HFFc6 (cell line): ENCODE measurements around the gene NARS2. TPM values are rescaled to one million over a fixed set of nuclear protein-coding genes. Genes with fewer than 3 reads are reported as not detected.
"Not testable (repeated sequence)": the region's sequence is repeated elsewhere in the genome, so short reads cannot be mapped to it uniquely, and the experiment has no call there.

Experiments
- DNase-seq: peaks from one replicate; pipeline ENCODE4 v3.0.0-alpha.2; 2018
- H3K27ac Mint-ChIP-seq: 2 replicates; pipeline ENCODE4 v1.8.0; 2020; ENCODE audit warnings: mild to moderate bottlenecking, mixed read lengths
- H3K27me3 Mint-ChIP-seq: 2 replicates; pipeline ENCODE4 v1.8.0; 2021; ENCODE audit warnings: mild to moderate bottlenecking, moderate library complexity, mixed read lengths; ENCODE audit not compliant: insufficient read depth
- H3K36me3 Mint-ChIP-seq: 2 replicates; pipeline ENCODE4 v1.8.0; 2021; ENCODE audit warnings: low read depth, mixed read lengths
- H3K4me1 Mint-ChIP-seq: 2 replicates; pipeline ENCODE4 v1.8.0; 2020; ENCODE audit warnings: low read depth, mixed read lengths
- H3K4me3 Mint-ChIP-seq: 2 replicates; pipeline ENCODE4 v1.8.0; 2020; ENCODE audit warnings: mild to moderate bottlenecking, moderate library complexity, mixed read lengths
- H3K9me3 Mint-ChIP-seq: 2 replicates; pipeline ENCODE4 v1.8.0; 2020; ENCODE audit warnings: mild to moderate bottlenecking, mixed read lengths
- CTCF ChIP-seq: fragments of 200-600 bp; sonication (generic); IDR thresholded peaks from 2 replicates; pipeline ENCODE4 v1.5.0; 2021; ENCODE audit warnings: antibody characterized with exemption, mild to moderate bottlenecking
- total RNA-seq, 6 experiments: library from RNA; stranded (reverse); fragmentation: NEBNext Ultra II Directional; extraction: Animal tissue kit (Norgen Biotek cat#: 25700); gene quantifications; 2 replicates in 1 of 6; 3 replicates in 5 of 6; pipeline ENCODE4 v1.2.3, GENCODE V29; 2021

The NARS2 gene
- total RNA-seq, 6 experiments from 2014 or later, result 8.7 to 11.6 (median 10.3) TPM

GRCh38 chr11:78573271-78573670 is 1.4 kb downstream of the NARS2 start:
- DNase-seq, result no peak
- Mint-ChIP-seq H3K9me3 (no peaks in the 10 kb centered on the region), H3K4me3 (peak overlapping the region; percentile 99), H3K27ac (peak overlapping the region; percentile 29; the same call in 1 of the 2 replicates), H3K36me3 (peaks cover 6% of the 10 kb centered on the region), H3K27me3 (0 out of 2 replicates have a peak, but pooled peaks cover 1% of the 10 kb centered on the region), H3K4me1 (peaks cover 34% of the 10 kb centered on the region)
- TF ChIP-seq CTCF, result no peak

- Mint-ChIP-seq H3K4me3 (no peak overlapping the region), H3K27me3 (0 out of 2 replicates have a peak, but pooled peaks cover 1% of the 10 kb centered on the region), H3K4me1 (peaks cover 43% of the 10 kb centered on the region), H3K36me3 (peaks cover 6% of the 10 kb centered on the region), H3K9me3 (no peaks in the 10 kb centered on the region), H3K27ac (no peak overlapping the region)
- no peak for TF ChIP-seq CTCF
- no peak for DNase-seq
These were observed 2.3 kb downstream of the NARS2 start for GRCh38 chr11:78572394-78572793.

- H3K9me3 Mint-ChIP-seq, result no peaks in the 10 kb centered on the region
- 0 out of 2 replicates have a peak, but pooled peaks cover 1% of the 10 kb centered on the region for H3K27me3 Mint-ChIP-seq
- DNase-seq, result no peak
- no peak overlapping the region for H3K27ac Mint-ChIP-seq
- peaks cover 6% of the 10 kb centered on the region for H3K36me3 Mint-ChIP-seq
- H3K4me1 Mint-ChIP-seq, result peaks cover 47% of the 10 kb centered on the region
- TF ChIP-seq CTCF, result no peak
- H3K4me3 Mint-ChIP-seq, result no peak overlapping the region
These were observed 4.6 kb downstream of the NARS2 start for GRCh38 chr11:78570031-78570430.

GRCh38 chr11:78567209-78567608 is 7.5 kb downstream of the NARS2 start:
- peak; percentile 37 for DNase-seq
- H3K27ac Mint-ChIP-seq, result peak overlapping the region; percentile 69

GRCh38 chr11:78564490-78565467 is 9.9 kb downstream of the NARS2 start:
- Mint-ChIP-seq H3K27me3 (peaks cover 2% of the 10 kb centered on the region; the same call in 1 of the 2 replicates), H3K9me3 (no peaks in the 10 kb centered on the region), H3K4me3 (no peak overlapping the region; the same call in 1 of the 2 replicates), H3K27ac (peak overlapping the region; percentile 66), H3K4me1 (peaks cover 68% of the 10 kb centered on the region), H3K36me3 (peaks cover 8% of the 10 kb centered on the region; the same call in 1 of the 2 replicates)
- peak; percentile 67 for DNase-seq
- peak; percentile 92 for TF ChIP-seq CTCF

More at GRCh38 chr11:78567209-78567608, 7.5 kb downstream of the NARS2 start:
- H3K4me1 Mint-ChIP-seq, result peaks cover 46% of the 10 kb centered on the region
- peak overlapping the region; percentile 18 for H3K4me3 Mint-ChIP-seq
- H3K9me3 Mint-ChIP-seq, result no peaks in the 10 kb centered on the region
- TF ChIP-seq CTCF, result no peak
- H3K27me3 Mint-ChIP-seq, result no peaks in the 10 kb centered on the region
- peaks cover 6% of the 10 kb centered on the region for H3K36me3 Mint-ChIP-seq

GRCh38 chr11:78564037-78564436 is 10.6 kb downstream of the NARS2 start:
- H3K9me3 Mint-ChIP-seq, H3K4me3 Mint-ChIP-seq, DNase-seq, H3K27me3 Mint-ChIP-seq: not testable (repeated sequence)
- H3K4me1 Mint-ChIP-seq, result peaks cover 72% of the 10 kb centered on the region
- H3K36me3 Mint-ChIP-seq, result peaks cover 13% of the 10 kb centered on the region; the same call in 1 of the 2 replicates
- H3K27ac Mint-ChIP-seq, result peak overlapping the region; percentile 55; the same call in 1 of the 2 replicates

GRCh38 chr11:78563090-78563489 is 11.6 kb downstream of the NARS2 start:
- Mint-ChIP-seq H3K4me1 (peaks cover 66% of the 10 kb centered on the region), H3K27ac (peak overlapping the region; percentile 95), H3K36me3 (peaks cover 15% of the 10 kb centered on the region; the same call in 1 of the 2 replicates), H3K4me3 (peak overlapping the region; percentile 83)
- H3K9me3 Mint-ChIP-seq, H3K27me3 Mint-ChIP-seq, DNase-seq: not testable (repeated sequence)
